NCI-H2171 treated with DMSO at 0.1 percent for 48 hours (cell line): Measurements from ENCODE around the gene USP22.

Source experiments
- DNase-seq: peaks from one replicate; lab custom pipeline; 2025; lab: John Stamatoyannopoulos, UW

Gene USP22

DNA sequence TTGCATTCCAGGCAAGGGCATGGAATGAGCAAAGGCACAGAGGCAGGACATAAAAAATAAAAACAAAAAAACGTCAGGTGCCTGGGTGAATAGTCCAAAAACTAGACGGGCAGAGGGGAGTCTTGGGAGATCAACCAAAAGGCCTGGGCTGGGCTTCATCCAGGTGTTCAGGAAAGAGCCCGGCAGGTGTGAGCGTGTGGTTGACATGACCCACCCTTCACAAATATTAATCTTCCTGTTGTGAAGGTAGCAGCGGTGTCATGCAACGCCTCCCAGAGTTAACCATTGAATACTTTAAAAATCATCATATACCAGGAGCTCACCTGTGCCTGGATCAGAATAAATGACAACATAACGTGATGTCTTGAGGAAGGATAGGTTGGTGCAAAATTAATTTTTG, 90.6 kb downstream of the USP22 start:
- DNase-seq: no peak
